ENCODE data around the gene DTX3. TPM values are rescaled to one million over a fixed set of nuclear protein-coding genes. Genes with fewer than 3 reads are reported as not detected.
"Not testable (repeated sequence)": the region's sequence is repeated elsewhere in the genome, so short reads cannot be mapped to it uniquely, and the experiment has no call there.

DTX3 gene
- 10 to 100 TPM; 31.5 to 32.8 TPM for total RNA-seq

GRCh38 chr12:57604454-57604991, at the start of gene DTX3:
TSS of gene DTX3 (plus strand) at chr12:57604824. CDS start at chr12:57606518, 1,694 bp downstream.
- POLR2A ChIA-PET: interaction anchor here (2.2 kb wide), 1 partner anchor 13 kb away, joined by 10 read pairs; the partner anchor contains the start of gene PIP4K2C
- Mint-ChIP-seq H3K9me3 (no peaks in the 10 kb centered on the region), H3K36me3 (peaks cover 10% of the 10 kb centered on the region), H3K27ac (peak within 1 kb of the TSS; percentile 88), H3K4me3 (peak within 1 kb of the TSS; percentile 84), H3K4me1 (peaks cover 17% of the 10 kb centered on the region), H3K27me3 (no peaks in the 10 kb centered on the region)
- peak; percentile 67 for ATAC-seq (ENCODE audit: low read depth)
- DNase-seq: peak; percentile 59

GRCh38 chr12:57554897-57555296, 49.7 kb upstream of the DTX3 start:
- no peak for ATAC-seq (ENCODE audit: low read depth)

GRCh38 chr12:57558864-57559263, 45.8 kb upstream of the DTX3 start:
- Mint-ChIP-seq H3K4me1 (peaks cover 8% of the 10 kb centered on the region), H3K36me3 (peaks cover 1% of the 10 kb centered on the region), H3K27me3 (peaks cover 15% of the 10 kb centered on the region), H3K4me3 (no peak overlapping the region), H3K9me3 (no peaks in the 10 kb centered on the region), H3K27ac (no peak overlapping the region)
- ATAC-seq (ENCODE audit: low read depth) (no peak), DNase-seq (no peak)
- POLR2A ChIA-PET: no interaction called here

More at GRCh38 chr12:57554897-57555296, 49.7 kb upstream of the DTX3 start:
- Mint-ChIP-seq H3K9me3 (no peaks in the 10 kb centered on the region), H3K36me3 (peaks cover 1% of the 10 kb centered on the region), H3K4me1 (peaks cover 10% of the 10 kb centered on the region), H3K27me3 (peaks cover 13% of the 10 kb centered on the region), H3K27ac (no peak overlapping the region), H3K4me3 (no peak overlapping the region)
- DNase-seq: no peak
- POLR2A ChIA-PET: no interaction called here

GRCh38 chr12:57560516-57560915, 44.1 kb upstream of the DTX3 start:
- no peak for ATAC-seq (ENCODE audit: low read depth)
- Mint-ChIP-seq H3K27me3 (peaks cover 11% of the 10 kb centered on the region), H3K4me3 (no peak overlapping the region), H3K27ac (no peak overlapping the region), H3K9me3 (no peaks in the 10 kb centered on the region), H3K4me1 (peaks cover 8% of the 10 kb centered on the region), H3K36me3 (no peaks in the 10 kb centered on the region)
- POLR2A ChIA-PET: no interaction called here
- DNase-seq: no peak

GRCh38 chr12:57561117-57561516, 43.5 kb upstream of the DTX3 start:
- H3K4me1 Mint-ChIP-seq; H3K27ac Mint-ChIP-seq; ATAC-seq (ENCODE audit: low read depth); H3K36me3 Mint-ChIP-seq; DNase-seq; H3K9me3 Mint-ChIP-seq; H3K4me3 Mint-ChIP-seq; POLR2A ChIA-PET: not testable (repeated sequence)
- peaks cover 11% of the 10 kb centered on the region for H3K27me3 Mint-ChIP-seq

GRCh38 chr12:57563358-57563757, 41.3 kb upstream of the DTX3 start:
- POLR2A ChIA-PET: no interaction called here
- H3K36me3 Mint-ChIP-seq: no peaks in the 10 kb centered on the region
- ATAC-seq (ENCODE audit: low read depth): no peak
- no peak for DNase-seq
- H3K9me3 Mint-ChIP-seq: no peaks in the 10 kb centered on the region
- peaks cover 8% of the 10 kb centered on the region for H3K4me1 Mint-ChIP-seq
- H3K27ac Mint-ChIP-seq: no peak overlapping the region
- H3K4me3 Mint-ChIP-seq: no peak overlapping the region
- H3K27me3 Mint-ChIP-seq: peaks cover 11% of the 10 kb centered on the region

- POLR2A ChIA-PET: interaction anchor here (0.7 kb wide), 1 partner anchor 144 kb away, joined by 3 read pairs; no protein-coding TSS in a partner anchor
- Mint-ChIP-seq H3K4me1 (peaks cover 8% of the 10 kb centered on the region), H3K4me3 (no peak overlapping the region), H3K27me3 (peaks cover 11% of the 10 kb centered on the region), H3K9me3 (no peaks in the 10 kb centered on the region), H3K27ac (no peak overlapping the region), H3K36me3 (no peaks in the 10 kb centered on the region)
- ATAC-seq (ENCODE audit: low read depth): no peak
- DNase-seq: no peak
Measured at GRCh38 chr12:57564178-57564740, 40.4 kb upstream of the DTX3 start.

- no peak for DNase-seq
- POLR2A ChIA-PET: no interaction called here
Measured at GRCh38 chr12:57568838-57569237, 35.8 kb upstream of the DTX3 start.

GRCh38 chr12:57569858-57570257, 34.8 kb upstream of the DTX3 start:
- POLR2A ChIA-PET: no interaction called here
- Mint-ChIP-seq H3K4me3 (no peak overlapping the region), H3K27ac (no peak overlapping the region), H3K36me3 (no peaks in the 10 kb centered on the region), H3K27me3 (no peaks in the 10 kb centered on the region), H3K9me3 (no peaks in the 10 kb centered on the region), H3K4me1 (peaks cover 1% of the 10 kb centered on the region)
- no peak for DNase-seq
- no peak for ATAC-seq (ENCODE audit: low read depth)

More at GRCh38 chr12:57568838-57569237, 35.8 kb upstream of the DTX3 start:
- ATAC-seq (ENCODE audit: low read depth): no peak
- no peak overlapping the region for H3K4me3 Mint-ChIP-seq
- no peak overlapping the region for H3K27ac Mint-ChIP-seq
- H3K4me1 Mint-ChIP-seq: peaks cover 1% of the 10 kb centered on the region
- no peaks in the 10 kb centered on the region for H3K9me3 Mint-ChIP-seq
- H3K36me3 Mint-ChIP-seq: no peaks in the 10 kb centered on the region
- no peaks in the 10 kb centered on the region for H3K27me3 Mint-ChIP-seq

- POLR2A ChIA-PET; H3K36me3 Mint-ChIP-seq; H3K9me3 Mint-ChIP-seq; H3K27me3 Mint-ChIP-seq; ATAC-seq (ENCODE audit: low read depth); H3K27ac Mint-ChIP-seq; H3K4me1 Mint-ChIP-seq; DNase-seq; H3K4me3 Mint-ChIP-seq: not testable (repeated sequence)
Measured at GRCh38 chr12:57570438-57570837, 34.2 kb upstream of the DTX3 start.

- Mint-ChIP-seq H3K36me3 (no peaks in the 10 kb centered on the region), H3K4me3 (no peak overlapping the region), H3K27ac (no peak overlapping the region), H3K27me3 (no peaks in the 10 kb centered on the region), H3K4me1 (peaks cover 1% of the 10 kb centered on the region), H3K9me3 (no peaks in the 10 kb centered on the region)
- no peak for ATAC-seq (ENCODE audit: low read depth)
- no peak for DNase-seq
- POLR2A ChIA-PET: interaction anchor here (0.6 kb wide), 1 partner anchor 21 kb away, joined by 3 read pairs; no protein-coding TSS in a partner anchor
Measured at GRCh38 chr12:57571926-57572762, 32.5 kb upstream of the DTX3 start.

GRCh38 chr12:57574795-57575194, 29.8 kb upstream of the DTX3 start:
- no peaks in the 10 kb centered on the region for H3K36me3 Mint-ChIP-seq
- H3K27me3 Mint-ChIP-seq: no peaks in the 10 kb centered on the region
- H3K4me1 Mint-ChIP-seq: peaks cover 4% of the 10 kb centered on the region
- ATAC-seq (ENCODE audit: low read depth) (no peak), DNase-seq (no peak)
- no peak overlapping the region for H3K27ac Mint-ChIP-seq
- H3K9me3 Mint-ChIP-seq: no peaks in the 10 kb centered on the region
- no peak overlapping the region for H3K4me3 Mint-ChIP-seq
- POLR2A ChIA-PET: no interaction called here

- ATAC-seq (ENCODE audit: low read depth): no peak
- POLR2A ChIA-PET: no interaction called here
Measured at GRCh38 chr12:57575771-57576612, 28.6 kb upstream of the DTX3 start.

More at GRCh38 chr12:57575771-57576612, 28.6 kb upstream of the DTX3 start:
- no peaks in the 10 kb centered on the region for H3K27me3 Mint-ChIP-seq
- no peaks in the 10 kb centered on the region for H3K9me3 Mint-ChIP-seq
- peaks cover 4% of the 10 kb centered on the region for H3K4me1 Mint-ChIP-seq
- H3K4me3 Mint-ChIP-seq: no peak overlapping the region
- DNase-seq: no peak
- H3K27ac Mint-ChIP-seq: no peak overlapping the region
- H3K36me3 Mint-ChIP-seq: no peaks in the 10 kb centered on the region

Data from activated naive CD8-positive, alpha-beta T cell treated with anti-CD3 and anti-CD28 coated beads, Interleukin-2, amount 10 ng/mL, durations not matched to agents 7 days and 5 days (primary cell).